NCI-H2227 (cell line): ENCODE measurements around the gene OGA.

Experiments
- DNase-seq: peaks from one replicate; lab custom pipeline; 2025; ENCODE audit not compliant: unreplicated experiment; lab: John Stamatoyannopoulos, UW

The OGA gene

DNA sequence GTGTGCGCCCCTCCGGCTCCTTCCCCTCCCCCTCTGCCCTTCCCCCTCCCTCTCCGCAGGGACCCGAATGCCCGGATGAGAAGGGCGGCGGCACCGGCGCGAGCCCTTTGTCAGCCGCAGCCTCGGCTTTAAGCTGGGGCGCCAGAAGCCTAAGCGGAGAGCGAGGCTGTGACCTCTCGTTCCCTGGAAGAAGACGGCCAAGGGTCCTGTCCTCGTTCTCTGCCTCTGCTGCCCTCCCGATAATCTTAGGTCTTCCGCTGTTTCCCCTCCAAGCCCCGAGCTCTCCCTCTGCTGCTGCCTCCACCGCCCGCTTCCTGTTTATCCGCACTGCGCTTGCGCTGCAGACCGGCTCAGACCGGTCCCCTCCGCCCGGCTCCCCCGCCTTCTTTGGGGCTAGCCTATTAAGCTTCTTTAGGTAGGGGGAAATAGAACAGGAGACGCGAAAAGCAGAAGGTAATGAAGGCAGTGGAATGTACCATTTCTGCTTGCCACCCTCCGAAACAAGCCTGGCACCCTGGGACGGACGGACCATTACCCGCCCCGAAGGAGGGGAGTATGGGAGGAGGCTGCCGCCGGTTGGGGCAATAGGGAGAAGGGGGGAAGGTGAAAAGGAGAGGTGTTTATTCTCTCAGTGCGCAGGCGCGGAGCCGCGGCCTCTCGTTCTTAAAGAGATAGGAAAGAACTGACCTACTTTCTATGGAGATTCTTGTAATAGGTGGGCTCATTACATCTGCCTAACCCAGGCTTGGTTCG is at the start of gene OGA:
Gene OGA, minus strand, starts transcription at position 326 of the 753 bp plus-strand sequence. CDS start 422 bp downstream, outside the sequence.
- DNase-seq, result peak; percentile 97

DNA sequence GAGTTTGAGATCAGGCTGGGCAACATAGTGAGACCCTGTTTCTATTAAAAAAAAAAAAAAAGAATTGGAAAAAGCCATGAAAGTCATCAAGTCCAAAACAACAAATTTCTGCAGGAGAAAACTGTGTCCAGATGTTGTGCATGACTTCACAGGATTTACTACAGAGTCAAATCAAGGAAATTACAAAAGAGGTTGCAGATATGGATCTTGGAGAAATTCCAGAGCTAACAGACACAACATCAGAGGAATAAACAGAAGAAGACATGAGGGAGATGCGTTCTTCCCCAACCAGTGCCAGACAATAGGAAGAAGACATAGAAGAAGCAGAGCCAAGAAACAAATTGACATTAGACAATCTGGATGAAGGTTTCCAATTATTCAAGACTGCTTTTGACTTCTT is 49.7 kb upstream of the OGA start:
- no peak for DNase-seq

DNA sequence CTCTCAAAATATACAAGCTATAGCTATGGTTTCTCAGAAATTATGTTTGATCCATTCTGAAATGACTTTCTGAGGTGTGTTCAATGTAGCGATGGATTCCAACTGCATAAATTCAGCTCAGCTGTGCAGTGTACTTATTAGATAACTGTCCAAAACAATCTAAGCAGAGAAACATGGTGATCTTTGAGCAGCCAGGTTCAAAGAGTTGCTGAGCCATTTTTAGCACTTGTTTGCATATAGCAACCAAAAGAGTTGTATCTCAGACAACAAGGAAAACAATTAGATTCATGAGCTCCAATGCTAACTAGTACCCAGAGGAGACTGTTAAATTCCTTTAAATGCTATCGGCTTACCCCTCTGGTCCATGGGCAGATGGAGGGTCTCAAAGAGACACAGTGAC is 41.3 kb upstream of the OGA start:
- DNase-seq, result no peak

DNA sequence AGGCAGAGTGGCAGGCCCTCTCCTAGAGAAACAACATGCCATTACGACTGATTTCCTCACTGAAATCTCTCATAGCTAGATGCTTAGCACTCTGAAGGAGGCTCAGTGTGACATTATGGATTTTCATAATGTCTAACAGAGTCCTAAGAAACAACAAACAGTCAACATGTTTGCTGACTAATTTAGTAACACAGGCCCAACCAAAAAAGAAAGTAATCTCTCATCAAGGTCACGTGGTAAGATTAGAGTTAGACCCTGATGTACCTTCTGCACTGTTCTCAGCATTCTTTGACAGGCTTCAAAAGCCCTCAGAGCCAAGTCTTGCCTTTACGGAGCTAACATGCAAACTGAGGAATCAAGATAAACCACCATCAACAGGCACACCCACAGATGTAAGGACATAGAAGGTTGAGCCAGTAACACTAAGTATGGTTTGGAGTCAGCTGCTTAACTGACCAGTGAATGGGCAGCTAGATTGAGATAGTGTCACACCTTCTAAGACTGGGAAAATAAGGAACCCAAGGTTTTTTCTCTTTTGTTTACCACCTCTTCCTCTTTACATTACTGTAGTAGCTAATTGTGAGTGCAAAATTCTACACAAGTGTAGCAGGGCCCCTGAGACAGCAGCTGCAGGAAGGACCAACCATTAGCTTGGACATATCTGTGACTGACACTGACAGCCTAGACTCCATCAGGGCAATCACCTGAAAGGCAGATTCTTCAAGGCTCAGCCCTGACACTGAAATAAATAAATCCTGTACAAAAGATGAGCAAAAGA is 40.7 kb upstream of the OGA start:
- DNase-seq, result no peak

DNA sequence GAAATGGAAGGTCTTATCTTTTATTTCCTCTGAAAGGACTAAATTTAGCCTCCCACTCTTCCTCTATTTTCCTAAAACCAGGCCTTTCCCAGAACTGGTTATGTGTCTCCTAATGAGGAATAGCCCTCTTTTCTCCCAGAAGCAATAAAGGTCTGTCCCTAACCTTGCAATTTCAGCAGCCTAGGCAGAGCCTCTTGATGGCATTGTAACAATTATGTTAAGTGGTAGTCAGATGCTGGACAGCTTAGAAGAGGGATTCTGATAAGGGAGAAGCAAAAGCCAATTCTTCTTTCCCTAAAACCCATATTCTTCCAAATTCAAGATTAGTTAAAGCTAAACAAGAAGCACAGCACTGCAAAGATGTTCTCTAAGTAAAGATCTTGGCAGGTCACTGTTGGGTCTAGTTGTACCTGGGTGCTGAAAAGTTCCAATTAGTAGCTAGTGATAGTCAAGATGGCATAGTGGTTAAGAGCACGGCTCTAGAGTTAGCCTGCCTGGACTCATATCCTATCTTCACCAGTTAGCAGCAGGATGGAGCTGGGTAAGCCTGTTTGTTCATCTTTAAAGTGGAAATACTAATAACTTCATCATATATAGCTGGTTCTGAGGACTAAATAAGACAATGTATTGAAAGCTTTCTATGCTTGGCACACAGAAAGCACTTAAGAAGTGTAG is 39.7 kb upstream of the OGA start:
- peak; percentile 15 for DNase-seq

DNA sequence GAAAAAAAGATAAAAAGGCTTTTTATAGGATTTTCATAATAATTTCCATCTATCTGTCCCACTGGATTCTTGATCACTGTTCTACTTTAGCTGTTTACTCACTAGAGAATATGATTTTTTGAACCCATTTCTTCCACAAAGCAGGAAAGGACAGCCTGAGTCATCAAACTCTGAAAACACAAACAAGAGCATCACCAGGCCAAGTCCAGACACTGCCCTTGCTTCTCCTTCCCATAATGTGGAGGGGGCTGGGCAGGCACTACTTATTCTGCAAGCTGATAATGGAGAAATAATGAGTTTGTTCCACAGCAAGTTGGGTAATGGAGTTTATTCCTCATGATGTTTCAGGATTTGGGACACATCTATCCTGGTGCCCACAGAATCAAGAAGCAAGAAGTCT is 38.4 kb upstream of the OGA start:
- DNase-seq, result no peak

DNA sequence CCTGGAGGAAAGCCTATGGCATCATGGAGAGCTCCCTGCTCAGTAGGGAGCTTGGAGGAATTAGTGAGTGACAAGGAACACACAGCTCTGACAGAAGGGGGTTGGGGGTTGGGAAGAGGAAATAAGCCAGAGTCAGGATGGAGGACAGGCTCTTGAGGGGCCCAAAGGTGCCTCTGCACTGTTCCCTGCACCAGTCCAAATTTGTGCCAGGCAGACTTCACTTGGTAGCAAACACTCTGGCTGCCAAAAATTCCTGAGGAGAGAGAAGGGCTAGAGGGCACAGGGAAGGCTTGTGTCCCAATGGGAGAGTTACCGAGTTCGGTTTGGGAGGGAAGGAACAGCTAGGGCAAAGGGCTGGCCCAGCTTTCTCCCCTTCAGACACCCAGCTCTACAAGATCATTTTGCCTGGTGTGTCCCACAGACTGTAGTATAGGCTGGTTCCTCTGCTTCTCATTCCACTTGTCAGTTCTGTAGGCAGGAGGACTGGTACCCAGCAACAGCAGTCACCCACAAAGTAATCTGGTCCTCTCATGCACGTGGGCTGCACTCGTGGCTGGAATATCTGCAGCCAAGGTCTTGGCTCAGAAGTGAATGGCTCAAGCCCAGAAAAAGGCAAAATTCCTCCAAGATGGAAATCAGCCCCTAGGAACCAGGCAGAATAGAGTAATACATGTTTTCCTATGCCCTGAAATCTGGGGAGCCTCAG is 33.3 kb upstream of the OGA start:
- no peak for DNase-seq

DNA sequence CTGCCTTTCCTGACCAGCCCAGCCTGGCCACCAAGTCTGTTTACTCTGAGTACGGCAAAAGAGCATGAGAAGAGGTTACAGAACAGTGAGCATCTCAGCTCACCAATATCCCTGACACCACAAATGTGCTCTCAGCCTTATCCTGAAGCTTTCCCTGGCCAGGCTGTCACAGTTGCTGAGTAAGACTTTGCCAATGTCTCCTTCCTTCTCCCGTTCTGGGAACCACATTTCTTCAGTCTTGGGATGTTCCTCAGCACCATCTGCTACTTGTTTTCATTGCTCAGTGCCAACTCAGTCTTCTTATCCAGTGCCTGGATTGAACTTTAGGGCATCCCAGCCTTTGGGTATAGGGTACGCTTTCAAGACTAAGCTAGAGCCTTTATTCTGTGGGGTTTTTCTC is 32.5 kb upstream of the OGA start:
- no peak for DNase-seq

DNA sequence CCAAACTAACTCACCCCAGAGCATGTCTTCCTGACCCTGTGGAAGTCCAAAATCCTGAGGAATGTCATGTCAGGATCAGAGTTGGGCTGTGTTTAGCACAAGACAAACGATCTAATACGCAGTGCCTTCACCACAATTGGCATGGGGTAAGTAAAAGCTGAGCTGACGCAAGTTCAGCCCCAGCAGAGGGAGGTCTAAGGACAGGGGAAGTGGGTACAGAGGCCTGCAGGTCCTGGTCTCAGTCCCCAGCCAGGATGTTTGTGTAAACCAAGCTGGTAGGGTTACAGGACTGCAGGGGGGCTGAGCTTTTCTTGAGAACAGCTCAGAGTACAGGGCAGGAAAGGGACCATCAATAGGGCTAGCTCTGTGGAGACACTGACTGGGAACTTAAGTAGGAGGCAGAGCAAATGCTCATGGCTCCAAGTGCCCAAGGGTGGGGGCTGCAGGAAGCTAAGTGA is 30.7 kb upstream of the OGA start:
- no peak for DNase-seq

DNA sequence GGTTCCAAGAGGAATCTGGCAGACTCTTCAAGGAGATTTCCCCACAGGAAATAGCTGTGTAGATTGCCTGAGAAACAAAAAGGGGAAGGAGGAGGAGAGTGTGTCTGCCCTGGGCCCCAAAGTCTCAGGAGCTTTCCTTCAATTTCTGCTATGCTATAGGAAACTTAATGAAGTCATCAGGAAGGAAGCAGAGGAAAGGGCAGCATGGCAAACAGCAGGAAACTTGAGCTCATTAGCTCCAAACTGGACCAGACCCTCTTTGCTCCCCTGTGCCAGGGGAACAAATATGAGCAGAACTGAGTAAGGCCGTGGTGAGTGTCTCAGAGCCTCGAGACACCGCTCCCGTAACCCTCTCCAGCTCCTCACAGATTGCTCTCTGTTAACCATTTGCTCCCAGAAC is 30.2 kb upstream of the OGA start:
- no peak for DNase-seq

DNA sequence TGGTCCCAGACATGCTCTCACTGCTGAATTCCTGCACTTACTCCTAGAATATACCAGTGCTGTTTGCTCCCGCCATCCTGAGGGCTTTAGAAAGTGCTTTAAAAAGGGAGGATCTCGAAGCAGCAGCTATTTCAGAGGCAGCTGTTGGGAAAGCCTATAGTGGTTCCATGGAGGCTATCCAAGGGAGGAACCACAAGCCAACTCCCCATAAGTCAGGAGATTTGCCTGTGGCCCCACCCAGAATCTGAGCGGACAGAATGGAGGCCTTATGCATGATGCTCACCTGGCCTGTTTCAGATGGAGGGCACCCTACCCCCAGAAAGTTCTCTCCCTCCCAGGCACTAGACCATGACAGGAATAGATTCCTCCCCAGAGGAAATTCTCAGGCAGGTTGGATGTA is 27.6 kb upstream of the OGA start:
- no peak for DNase-seq

DNA sequence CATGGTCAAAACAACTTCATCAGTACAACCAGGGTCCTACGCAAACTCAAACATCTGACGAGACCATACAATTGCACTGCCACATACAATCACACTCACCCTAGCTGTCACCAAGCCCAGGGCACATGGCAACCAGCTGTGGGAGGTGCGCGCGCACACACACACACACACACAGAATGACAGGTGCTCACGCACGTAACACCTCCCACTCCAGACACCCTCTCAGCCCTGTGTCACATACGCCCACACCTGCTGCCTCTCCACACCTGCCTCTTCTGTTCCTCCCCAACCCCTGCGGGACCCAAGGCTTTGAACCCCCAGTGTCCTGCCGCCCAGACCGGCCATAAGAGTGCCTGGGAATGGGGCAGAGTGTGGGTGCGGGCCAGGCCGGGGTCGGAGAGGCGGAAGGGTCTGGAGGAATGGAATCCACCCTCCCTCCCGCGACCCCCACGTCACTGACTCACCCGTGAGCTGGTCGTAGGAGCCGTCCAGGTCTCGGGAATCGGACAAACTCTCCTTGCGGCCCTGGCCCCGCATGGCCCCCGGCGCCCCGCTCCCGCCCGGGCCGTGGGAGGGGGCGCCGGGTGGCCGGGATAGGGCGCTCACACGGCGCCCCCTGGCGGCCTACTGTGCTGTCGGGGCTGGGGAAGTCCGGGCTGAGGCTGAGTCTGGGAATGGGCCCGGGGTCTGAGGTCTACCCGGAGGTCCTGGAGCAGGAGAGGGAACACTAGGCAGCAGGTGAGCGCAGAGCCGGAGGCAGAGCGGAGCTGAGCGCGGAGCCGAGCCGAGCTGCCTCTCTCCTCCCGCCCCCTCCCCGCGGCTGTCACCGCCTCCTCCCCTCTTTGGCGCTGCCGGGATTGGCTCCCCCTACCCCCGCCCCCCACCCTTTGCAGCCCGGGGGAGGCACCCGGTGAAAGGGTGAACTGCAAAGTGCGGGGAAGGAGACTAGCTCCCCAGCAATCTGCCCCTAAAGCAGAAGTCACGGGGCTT is 25.1 kb upstream of the OGA start, which contains the start of gene KCNIP2:
Gene KCNIP2, minus strand, starts transcription at position 769 of the 990 bp plus-strand sequence. Its CDS starts 232 bp downstream, at position 537.
- DNase-seq, result peak; percentile 69

DNA sequence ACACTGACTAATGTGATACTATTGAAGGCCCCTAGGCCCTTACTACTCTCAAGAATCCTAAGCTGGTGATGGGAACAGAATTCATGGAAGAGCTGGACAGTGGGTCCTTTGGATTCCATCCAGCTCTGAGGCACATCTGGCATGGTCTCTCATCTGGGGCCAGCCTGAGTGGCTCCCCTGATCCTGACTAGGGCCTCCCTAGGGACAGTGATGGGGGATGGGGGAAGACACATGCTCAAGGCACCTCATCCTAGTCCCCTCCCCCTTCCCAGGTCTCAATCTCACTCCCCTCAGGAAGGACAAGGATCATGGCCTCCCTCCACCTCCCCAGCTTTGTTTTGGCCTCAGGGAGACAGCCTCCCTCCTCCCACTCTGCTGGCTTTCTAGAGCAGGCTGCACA is 23.6 kb upstream of the OGA start:
- no peak for DNase-seq

DNA sequence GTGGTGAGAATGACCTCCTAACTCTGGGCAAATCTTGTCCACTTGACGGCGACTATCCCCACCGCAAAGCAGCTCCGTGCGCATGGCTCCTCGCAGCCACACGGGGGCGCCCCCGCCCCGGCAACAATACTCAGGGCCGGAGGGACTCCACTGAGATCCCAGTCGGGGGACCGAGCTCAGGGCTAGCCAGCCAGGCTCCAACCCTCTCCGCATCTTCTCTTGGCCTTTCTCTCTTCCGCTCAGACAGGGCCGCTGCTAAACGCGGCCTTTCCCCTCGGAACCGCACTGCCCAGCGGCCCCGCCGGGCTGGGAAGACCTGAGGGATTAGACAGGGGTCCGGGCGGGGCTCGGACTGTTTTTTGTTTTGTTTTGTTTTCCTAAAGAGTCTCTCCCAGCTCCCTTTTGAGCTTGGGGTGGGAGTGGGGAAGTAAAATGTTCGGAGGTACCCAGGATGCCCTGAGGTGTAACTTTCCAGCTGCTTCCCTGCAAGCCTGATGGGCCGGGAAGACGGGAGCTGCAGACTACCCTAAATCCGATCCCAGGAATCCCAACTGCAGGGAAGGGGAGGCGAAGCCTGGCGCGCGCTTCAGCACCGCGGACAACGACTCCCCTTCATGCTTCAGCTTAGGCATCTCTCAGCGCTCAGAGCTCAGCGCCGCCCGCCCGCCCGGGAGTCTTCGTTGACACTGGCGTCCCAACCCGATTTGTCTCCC is 22.7 kb upstream of the OGA start:
- peak; percentile 90 for DNase-seq

DNA sequence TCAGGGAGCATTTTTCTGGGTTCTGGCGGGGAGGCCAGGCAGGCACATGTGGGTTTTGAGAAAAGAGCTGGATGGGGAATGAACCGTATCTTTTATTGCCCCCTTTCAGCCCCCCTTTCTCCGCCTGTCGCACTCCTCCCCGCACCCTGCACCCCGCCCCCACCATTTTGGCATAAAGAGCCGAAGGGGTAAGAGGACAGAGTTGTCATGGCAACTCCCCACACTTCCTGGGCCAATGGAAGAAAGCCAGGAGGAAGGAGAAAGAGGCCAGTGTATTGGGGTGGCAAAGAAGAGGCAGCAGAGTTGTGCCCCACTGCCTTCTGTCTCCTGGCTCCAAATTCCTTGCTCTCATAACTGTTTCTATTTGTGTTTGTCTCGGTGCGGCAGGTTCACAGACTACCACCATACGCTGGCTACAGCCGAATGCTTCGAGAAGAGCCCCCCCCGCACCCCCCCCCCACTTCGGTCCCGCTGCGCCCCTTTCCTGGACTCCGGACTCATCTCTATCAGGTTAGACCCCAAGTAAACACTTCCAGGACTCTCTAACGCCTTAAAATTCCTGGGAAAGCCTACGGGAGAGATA is 21.9 kb upstream of the OGA start:
- DNase-seq, result peak; percentile 45

DNA sequence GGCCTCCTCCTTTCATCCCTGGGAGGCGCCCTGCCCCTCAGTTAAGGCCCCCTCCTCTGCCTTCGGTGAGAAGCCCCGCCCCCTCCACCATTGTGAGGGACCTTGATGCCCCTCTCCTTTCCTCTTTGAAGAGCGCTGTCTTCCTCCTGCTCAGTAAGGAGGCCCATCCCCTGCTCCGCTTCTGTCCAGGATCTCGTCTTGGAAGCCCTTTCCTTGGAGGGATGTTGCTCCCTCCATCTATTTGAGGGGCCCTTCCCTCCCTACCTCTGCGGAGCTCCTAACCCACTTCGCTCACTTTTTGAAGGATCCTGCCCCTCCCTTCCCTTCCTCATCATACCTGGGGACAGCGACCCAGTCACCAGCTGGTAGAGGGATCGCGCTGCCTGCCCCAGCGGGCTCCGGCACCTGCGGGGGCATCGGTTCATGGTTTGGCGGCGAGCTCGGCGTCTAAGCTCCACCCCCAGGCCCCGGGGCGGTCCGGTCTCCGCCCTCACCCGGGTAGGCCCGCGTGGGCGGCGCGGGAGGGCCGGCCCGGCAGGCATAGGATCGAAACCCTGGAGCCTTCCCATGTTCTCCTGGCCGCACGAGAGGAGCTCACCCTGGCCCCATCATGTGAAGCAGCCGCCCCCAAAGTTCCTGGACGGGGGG is 21.3 kb upstream of the OGA start:
- DNase-seq, result peak; percentile 73

DNA sequence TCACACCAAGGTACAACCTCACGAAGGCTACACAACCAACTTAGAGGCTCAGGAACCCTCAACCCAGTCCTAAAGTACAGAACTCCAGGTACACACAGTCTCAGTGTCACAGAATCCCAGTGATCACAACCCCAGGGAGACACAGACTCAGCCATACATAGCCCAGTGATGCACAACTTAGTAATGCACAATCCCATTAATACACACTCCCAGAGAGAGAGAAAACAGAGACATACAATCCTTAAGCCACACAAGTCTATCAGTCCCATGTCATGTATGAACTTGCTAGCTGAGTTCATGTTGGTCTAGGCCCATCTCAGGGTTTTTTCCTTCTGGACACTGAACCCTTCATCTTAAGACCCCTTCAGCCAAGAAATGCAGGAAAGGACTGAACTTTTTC is 20.8 kb upstream of the OGA start:
- DNase-seq, result no peak

DNA sequence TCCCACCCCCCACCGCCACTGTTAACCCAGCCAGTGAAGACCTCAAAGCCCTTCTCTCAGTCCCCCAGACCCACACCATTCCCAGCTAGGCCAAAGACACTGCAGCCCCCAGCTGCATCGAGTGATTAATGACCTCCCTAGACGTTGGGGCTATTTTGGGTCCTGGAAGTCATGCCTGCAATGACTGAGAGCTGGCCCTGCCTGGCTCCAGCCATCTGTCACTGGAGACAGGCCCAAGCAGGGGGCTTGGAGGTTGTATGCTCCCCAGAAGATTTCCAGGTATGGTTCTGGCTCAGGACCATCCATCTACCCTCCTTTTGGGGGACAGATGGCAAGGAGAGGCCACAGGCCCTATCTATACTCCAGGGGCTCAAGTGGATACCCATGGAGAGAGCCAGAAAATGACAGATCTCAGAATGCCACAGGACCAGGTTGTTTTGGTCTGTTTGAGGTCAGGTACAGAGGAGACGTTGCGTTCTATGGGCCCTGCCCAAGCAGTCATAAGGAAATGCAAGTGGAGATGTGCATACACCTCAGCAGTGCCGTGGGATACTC is 20.2 kb upstream of the OGA start:
- no peak for DNase-seq
